Suprapubic skin (tissue), 4 donors: ENCODE results near the gene MLPH. TPM values are rescaled to one million over a fixed set of nuclear protein-coding genes. Genes with fewer than 3 reads are reported as not detected.

Experiments used
- DNase-seq, 2 donors: peaks; one replicate each; pipeline ENCODE4 v3.0.0-alpha.2; 2019; ENCODE audit warnings: low spot score in 2 of 2
- H3K27ac ChIP-seq: fragments of 200-600 bp; sonication (generic); one replicate; pipeline ENCODE4 v1.5.1; 2019
- H3K27me3 ChIP-seq: fragments of 200-600 bp; sonication (generic); one replicate; pipeline ENCODE4 v1.5.1; 2019
- H3K36me3 ChIP-seq: fragments of 200-600 bp; sonication (generic); one replicate; pipeline ENCODE4 v1.5.1; 2019
- H3K4me1 ChIP-seq: fragments of 200-600 bp; sonication (generic); one replicate; pipeline ENCODE4 v1.5.1; 2019
- H3K4me3 ChIP-seq: fragments of 200-600 bp; sonication (generic); one replicate; pipeline ENCODE4 v1.5.1; 2019; ENCODE audit warnings: mild to moderate bottlenecking
- H3K9me3 ChIP-seq: fragments of 200-600 bp; sonication (generic); one replicate; pipeline ENCODE4 v1.5.1; 2019
- EP300 ChIP-seq: sonication (generic); formaldehyde crosslinking; IDR thresholded peaks from one replicate; pipeline ENCODE4 v1.6.1; 2017; ENCODE audit warnings: antibody characterized with exemption
- POLR2A ChIP-seq, 2 donors: fragments of 450-650 bp; IDR thresholded peaks; one replicate each; pipeline ENCODE4 v1.6.1; 2017; ENCODE audit warnings: antibody characterized with exemption in 2 of 2, mild to moderate bottlenecking in 2 of 2, moderate library complexity in 2 of 2
- POLR2AphosphoS5 ChIP-seq, 3 donors: sonication (generic); formaldehyde crosslinking; IDR thresholded peaks; one replicate each; pipeline ENCODE4 v1.6.1; 2017; ENCODE audit warnings: antibody characterized with exemption in 3 of 3
- WGBS: methylation state at CpG from one replicate; pipeline ENCODE4 v1.1.5; 2018; 5-methylcytosine and 5-hydroxymethylcytosine counted together
- total RNA-seq, 4 donors: library from RNA; depleted of rRNA; stranded (reverse); fragments of >200 nt; gene quantifications; one replicate each; pipeline ENCODE4 v1.1.0, GENCODE V29; 2016
- TF ChIP-seq, protein P1 (sequence below), 2 donors: fragments of 200-600 bp in 1 of 2; fragments of 450-650 bp in 1 of 2; sonication (generic) in 1 of 2; IDR thresholded peaks; one replicate each; pipeline ENCODE4 v1.5.1; 2016 to 2019; ENCODE audit warnings: antibody characterized with exemption in 2 of 2, mild to moderate bottlenecking in 1 of 2, moderate library complexity in 1 of 2

MLPH gene
- total RNA-seq, 4 donors from 2014 or later: 8.8 to 41.1 (median 24.4) TPM

DNA sequence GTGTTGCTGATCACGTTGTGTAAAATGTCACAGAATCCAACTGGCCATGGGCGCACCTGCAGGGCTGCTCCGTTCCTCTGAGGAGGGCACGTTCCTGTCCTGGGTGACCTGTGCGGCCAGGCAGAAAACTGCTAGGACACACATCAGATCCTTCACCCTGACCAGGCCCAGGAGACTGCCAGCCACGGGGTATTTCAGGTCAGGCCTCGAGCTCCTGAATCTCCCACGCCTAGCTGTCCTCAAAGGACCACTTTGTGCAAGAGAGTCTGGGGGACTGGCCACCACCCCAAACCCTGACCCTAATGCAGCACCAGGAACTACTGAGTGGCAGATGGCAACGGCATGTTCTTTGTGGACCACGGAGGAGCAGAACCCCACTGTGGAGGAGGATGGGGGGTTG, 90.4 kb downstream of the MLPH start:
- WGBS: 94% methylated on average over 8 of the region's 10 CpGs
- Histone ChIP-seq H3K27ac (no peak overlapping the region), H3K4me1 (peaks cover 26% of the 10 kb centered on the region), H3K36me3 (no peaks in the 10 kb centered on the region), H3K27me3 (no peaks in the 10 kb centered on the region), H3K4me3 (no peak overlapping the region), H3K9me3 (no peaks in the 10 kb centered on the region)
- TF ChIP-seq POLR2A (IDR thresholded peaks at IDR 0.05): no peak
- TF ChIP-seq, protein P1, sequence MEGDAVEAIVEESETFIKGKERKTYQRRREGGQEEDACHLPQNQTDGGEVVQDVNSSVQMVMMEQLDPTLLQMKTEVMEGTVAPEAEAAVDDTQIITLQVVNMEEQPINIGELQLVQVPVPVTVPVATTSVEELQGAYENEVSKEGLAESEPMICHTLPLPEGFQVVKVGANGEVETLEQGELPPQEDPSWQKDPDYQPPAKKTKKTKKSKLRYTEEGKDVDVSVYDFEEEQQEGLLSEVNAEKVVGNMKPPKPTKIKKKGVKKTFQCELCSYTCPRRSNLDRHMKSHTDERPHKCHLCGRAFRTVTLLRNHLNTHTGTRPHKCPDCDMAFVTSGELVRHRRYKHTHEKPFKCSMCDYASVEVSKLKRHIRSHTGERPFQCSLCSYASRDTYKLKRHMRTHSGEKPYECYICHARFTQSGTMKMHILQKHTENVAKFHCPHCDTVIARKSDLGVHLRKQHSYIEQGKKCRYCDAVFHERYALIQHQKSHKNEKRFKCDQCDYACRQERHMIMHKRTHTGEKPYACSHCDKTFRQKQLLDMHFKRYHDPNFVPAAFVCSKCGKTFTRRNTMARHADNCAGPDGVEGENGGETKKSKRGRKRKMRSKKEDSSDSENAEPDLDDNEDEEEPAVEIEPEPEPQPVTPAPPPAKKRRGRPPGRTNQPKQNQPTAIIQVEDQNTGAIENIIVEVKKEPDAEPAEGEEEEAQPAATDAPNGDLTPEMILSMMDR (IDR thresholded peaks at IDR 0.05): no peak
- TF ChIP-seq POLR2AphosphoS5 (IDR thresholded peaks at IDR 0.05): no peak
- TF ChIP-seq EP300: no peak
- no peak for DNase-seq

DNA sequence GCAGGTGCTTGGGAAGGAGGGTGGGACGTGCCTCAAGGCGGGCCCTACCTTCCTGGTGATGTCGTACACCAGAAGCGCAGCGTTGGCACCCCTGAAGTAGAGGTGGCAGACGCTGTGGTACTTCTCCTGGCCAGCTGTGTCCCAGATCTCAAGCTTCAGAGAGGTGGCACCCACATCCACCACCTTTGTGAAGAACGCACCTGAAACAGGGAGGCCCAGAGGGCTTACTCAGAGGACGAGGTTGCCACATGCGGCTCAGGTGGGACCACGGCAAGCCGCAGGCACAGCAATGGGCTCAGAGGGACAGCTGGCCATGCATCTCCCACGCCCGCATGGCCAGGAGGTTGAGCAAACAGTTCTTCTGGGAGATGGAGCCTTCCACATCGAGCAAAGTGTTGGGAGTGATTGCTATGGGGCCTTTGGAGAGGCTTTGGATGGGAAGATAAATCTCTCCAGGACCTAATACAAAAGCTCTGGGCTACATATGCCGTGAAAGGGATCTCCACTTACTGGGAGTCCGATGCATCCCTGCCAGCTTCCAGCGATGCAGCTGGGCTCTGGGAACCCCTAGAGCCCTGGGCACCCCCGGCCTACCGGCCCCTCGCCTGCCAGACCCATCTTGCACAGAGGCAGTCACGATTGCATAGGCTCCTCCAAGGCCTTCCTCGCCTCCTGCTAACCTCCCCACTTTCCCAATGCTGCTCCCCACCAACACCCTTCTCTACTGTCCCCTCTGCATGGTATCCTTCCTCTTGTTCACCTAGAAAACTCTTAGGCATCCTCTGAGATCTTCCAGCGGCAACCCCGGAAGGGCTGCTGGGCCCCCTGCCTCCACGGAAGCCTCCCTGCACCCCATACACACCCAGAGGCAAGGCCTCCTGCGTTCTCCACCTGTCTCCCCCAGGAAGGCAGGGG, 91.2 kb downstream of the MLPH start:
- TF ChIP-seq, protein P1 (IDR thresholded peaks at IDR 0.05): no peak
- no peak for TF ChIP-seq EP300
- TF ChIP-seq POLR2A (IDR thresholded peaks at IDR 0.05): no peak
- no peak for TF ChIP-seq POLR2AphosphoS5 (IDR thresholded peaks at IDR 0.05)
- WGBS: 90% methylated on average over 21 of the region's 26 CpGs

DNA sequence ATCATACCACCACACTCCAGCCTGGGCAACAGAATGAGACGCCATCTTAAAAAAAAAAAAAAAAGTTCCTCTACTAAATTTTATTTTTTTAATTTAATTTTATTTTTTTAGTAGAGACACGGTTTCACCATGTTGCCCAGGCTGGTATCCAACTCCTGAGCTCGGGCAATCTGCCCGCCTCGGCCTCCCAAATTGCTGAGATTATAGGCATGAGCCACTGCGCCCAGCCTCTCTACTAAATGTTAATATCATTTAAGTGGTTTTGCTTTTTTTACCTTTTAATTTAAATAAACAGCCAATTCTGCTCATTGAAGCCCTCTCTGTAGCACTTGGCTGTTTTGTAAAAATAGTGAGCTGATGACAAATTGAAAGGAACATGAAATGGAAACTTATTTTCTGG, 94.3 kb downstream of the MLPH start:
- no peaks in the 10 kb centered on the region for H3K36me3 ChIP-seq
- no peaks in the 10 kb centered on the region for H3K9me3 ChIP-seq
- H3K4me3 ChIP-seq: peak overlapping the region; percentile 9
- peaks cover 15% of the 10 kb centered on the region for H3K4me1 ChIP-seq
- 80% methylated on average over 6 of the region's 6 CpGs for WGBS
- no peak for DNase-seq
- TF ChIP-seq EP300: no peak
- TF ChIP-seq, protein P1 (IDR thresholded peaks at IDR 0.05): no peak
- TF ChIP-seq POLR2A (IDR thresholded peaks at IDR 0.05): no peak
- no peak overlapping the region for H3K27ac ChIP-seq
- no peaks in the 10 kb centered on the region for H3K27me3 ChIP-seq

More for the DNA sequence above, 91.2 kb downstream of the MLPH start:
- Histone ChIP-seq H3K4me3 (no peak overlapping the region), H3K9me3 (no peaks in the 10 kb centered on the region), H3K27me3 (no peaks in the 10 kb centered on the region), H3K36me3 (no peaks in the 10 kb centered on the region), H3K4me1 (peaks cover 26% of the 10 kb centered on the region), H3K27ac (no peak overlapping the region)
- DNase-seq: no peak

DNA sequence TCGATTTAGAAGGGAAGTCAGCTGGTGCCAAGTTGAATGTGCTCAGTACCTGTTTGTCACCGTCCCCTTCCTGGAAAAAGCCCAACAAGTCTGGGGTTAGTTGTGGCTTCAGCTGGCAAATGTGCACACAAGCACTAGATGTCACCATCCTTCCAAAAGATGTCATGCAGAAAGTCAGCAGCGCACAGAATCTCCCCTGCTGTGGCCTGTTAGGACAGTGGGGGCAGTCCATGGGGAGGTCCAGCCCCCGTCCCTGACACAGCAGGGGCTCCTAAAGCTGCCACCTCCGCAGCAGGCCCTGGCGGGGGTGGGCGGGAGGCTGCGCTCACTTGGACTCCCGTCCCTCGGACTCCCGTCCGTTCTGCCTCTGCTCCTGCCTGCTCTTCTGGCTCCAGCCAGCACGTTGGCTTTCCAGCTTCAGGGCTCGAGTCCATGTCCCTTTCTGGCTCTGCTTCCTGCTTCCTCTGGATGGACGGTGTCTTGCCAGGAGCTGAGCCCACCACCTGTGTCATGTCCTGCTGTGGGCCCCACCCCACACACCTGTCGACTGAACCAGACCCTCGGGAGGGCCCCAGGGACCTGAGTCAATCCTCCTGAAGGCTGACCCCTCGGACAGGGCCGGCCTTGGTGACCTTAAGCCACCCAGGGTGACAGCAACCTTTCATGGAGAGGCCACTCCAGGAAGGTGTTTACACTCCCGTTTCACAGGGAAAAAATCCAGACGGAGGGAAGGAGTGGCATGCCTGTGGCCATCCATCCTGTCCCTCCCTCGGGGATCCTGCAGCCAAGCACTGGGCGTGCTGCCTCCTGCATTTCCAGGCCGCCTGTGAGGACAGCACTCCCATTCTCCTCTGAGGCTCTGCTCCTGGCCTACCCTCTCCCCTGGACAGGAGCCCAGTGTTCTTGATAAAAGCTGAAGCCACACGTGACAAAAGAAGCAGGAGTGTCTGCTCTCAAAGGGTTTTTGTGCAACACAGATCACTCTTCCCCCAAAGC, 95.0 kb downstream of the MLPH start:
- Histone ChIP-seq H3K4me1 (peaks cover 15% of the 10 kb centered on the region), H3K36me3 (no peaks in the 10 kb centered on the region), H3K27ac (peak overlapping the region; percentile 71), H3K4me3 (peak overlapping the region; percentile 9), H3K27me3 (no peaks in the 10 kb centered on the region), H3K9me3 (no peaks in the 10 kb centered on the region)
- peak in 1 of 2 donors; percentile 81 for DNase-seq
- TF ChIP-seq POLR2A (IDR thresholded peaks at IDR 0.05): no peak
- no peak for TF ChIP-seq EP300
- TF ChIP-seq, protein P1 (IDR thresholded peaks at IDR 0.05): peak in 1 of 2 donors; percentile 16
- no peak for TF ChIP-seq POLR2AphosphoS5 (IDR thresholded peaks at IDR 0.05)
- 22% methylated on average over 17 of the region's 25 CpGs for WGBS
